GM23248 (cell line): ENCODE results near the gene SOX6.

Source experiments
- EZH2 ChIP-seq: fragments of 200-600 bp; sonication (generic); IDR thresholded peaks from 2 replicates; pipeline ENCODE4 v1.6.1; 2018; ENCODE audit warnings: antibody characterized with exemption, mild to moderate bottlenecking; ENCODE audit not compliant: insufficient read depth, poor library complexity, severe bottlenecking
- EZH2phosphoT487 ChIP-seq: fragments of 200-600 bp; sonication (generic); IDR thresholded peaks from 2 replicates; pipeline ENCODE4 v1.6.1; 2018; ENCODE audit warnings: antibody characterized with exemption, moderate library complexity, mild to moderate bottlenecking, low read depth; ENCODE audit not compliant: insufficient read depth

- TF ChIP-seq EZH2 (no peak), EZH2phosphoT487 (no peak)
Measured at GRCh38 chr11:16357775-16358174, 1.4 kb upstream of the SOX6 start.
